GM18499 (cell line): ENCODE measurements around the gene AKR1C4.
"Not testable (repeated sequence)": the region's sequence is repeated elsewhere in the genome, so short reads cannot be mapped to it uniquely, and the experiment has no call there.

Source experiments
- ATAC-seq: cut with Tn5 transposase; IDR thresholded peaks from one replicate; pipeline ENCODE4 v1.9.1; 2021; ENCODE audit warnings: moderate number of reproducible peaks; ENCODE audit not compliant: insufficient read depth, unreplicated experiment

The AKR1C4 gene

DNA sequence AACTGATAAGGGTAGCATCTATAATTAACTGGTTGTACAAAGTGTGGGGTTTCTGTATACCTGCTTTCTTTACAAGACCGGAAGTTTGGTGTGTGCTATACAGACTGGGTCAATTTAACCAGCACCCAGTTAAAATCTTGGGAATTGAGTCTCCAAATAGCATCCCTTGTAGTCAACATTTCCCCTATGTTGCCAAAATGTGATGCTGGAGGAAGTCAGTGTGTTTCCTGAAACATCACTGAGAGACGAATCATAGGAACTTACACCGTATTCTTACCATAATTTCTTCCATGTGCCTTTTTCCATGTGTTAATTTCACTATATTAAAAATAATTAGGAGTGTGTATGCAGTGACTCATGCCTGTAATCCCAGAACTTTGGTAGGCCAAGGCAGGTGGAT lies 1.7 kb downstream of the AKR1C4 start:
- no peak for ATAC-seq

DNA sequence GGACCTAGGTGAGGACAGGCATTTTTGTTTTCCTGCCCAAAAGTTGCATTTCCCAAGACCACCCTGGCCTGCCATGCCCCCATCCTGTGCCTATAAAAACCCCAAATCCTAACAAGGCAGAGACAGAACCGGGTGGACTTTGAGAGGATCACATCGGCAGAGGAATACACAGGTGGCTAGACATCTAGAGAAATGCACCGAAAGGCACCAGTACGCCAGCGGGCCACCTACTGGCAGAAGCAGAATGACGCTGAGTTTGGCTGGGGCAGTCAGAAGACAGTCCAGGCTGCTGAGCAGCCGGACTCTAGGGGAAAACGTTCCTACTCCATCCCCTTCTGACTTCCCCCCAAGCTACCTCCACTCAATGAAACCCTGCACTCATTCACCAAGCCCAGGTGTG lies 2.8 kb downstream of the AKR1C4 start:
- no peak for ATAC-seq

DNA sequence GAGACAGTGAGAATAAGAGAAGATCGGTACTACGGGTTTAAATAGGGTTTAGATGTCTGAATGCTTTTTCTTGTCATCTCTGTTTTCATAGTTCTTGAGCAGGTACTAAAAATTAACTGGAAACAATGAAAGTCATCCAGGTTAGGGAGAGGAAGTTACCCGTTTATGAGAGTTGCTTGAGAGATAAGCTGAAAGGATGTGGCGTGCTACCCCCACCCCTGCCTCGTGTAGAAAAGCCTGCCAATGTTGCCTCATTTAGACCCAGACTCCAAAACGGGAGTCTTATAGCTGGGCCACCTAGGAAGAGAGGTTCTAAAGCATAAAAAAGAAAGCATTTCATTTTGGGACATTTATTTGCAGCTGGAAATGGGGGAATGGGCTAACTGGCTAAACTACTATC lies 10.2 kb downstream of the AKR1C4 start:
- ATAC-seq: no peak

DNA sequence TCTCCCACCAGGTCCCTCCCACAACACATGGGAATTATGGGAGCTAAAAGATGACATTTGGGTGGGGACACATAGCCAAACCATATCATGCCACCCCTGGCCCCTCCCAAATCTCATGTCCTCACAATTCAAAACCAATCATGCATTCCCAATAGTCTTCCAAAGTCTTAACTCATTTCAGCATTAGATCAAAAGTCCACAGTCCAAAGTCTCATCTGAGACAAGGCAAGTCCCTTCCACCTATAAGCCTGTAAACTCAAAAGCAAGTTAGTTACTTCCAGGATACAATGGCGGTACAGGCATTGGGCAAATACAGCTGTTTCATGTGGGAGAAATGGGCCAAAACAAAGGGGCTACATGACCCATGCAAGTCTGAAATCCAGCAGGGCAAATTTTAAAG lies 13.1 kb downstream of the AKR1C4 start:
- not testable (repeated sequence) for ATAC-seq

DNA sequence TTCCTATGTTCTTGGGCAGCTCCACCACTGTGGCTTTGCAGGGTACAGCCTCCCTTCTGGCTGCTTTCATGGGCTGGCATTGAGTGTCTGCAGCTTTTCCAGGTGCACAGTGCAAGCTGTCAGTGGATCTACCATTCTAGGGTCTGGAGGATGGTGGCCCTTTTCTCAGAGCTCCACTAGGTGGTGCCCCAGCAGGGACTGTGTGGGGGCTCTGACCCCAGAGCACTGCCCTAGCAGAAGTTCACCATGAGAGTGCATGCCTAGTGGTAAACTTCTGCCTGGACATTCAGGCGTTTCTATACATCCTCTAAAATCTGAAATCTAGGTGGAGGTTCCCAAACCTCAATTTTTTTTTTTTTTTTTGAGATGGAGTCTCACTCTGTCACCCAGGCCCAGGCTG lies 13.6 kb downstream of the AKR1C4 start:
- not testable (repeated sequence) for ATAC-seq

DNA sequence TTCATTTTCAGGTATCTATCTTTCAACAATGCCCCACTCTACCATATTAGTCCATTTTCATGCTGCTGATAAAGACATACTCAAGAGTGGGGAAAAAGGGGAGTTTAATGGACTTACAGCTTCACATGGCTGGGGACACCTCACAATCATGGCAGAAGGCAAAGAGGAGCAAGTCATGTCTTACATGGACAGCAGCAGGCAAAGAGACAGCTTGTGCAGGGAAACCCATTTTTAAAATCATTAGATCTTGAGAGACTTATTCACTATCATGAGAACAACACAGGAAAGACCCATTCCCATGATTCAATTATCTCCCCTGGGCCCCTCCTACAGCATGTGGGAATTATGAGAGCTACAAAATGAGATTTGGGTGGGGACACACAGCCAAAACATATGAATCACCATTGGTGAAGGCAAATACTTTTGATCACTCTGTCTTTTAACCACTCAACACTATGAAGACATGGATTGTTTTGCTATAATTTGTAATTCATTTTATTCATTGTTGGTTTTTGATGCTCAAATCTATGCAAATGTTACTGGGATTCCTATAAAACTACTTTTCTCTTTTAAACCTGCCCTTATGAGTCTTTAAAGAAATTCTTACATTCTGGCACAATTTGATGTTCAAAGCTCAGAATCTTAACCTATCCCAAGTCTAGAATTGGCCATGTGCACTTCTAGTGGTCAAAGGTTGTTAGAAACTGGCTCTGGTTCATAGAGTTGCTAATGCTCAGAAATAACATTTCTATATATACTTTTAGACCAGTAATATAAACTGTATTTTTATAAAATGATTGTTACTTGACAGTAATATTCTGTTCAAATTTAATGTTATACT lies 15.3 kb downstream of the AKR1C4 start:
- no peak for ATAC-seq

DNA sequence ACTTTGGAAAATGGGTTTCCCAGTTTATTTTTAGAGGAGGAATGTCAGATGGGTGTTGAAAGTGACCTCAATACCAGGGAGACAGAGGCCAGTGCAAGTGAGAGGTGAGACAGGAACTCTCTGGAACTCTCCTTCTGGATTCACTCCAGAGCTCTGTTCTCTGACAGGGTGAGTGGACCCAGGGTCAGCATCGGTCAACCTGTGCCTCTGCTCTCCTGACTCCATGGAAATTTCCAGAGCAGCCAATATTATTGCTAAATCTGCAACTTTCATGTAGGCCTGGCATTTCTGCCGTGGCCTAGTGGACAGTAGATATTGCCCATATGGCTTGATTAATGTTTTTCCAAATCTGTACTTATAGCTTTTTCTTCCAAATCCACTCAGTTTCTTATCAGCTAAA lies 20.2 kb downstream of the AKR1C4 start:
- no peak for ATAC-seq

DNA sequence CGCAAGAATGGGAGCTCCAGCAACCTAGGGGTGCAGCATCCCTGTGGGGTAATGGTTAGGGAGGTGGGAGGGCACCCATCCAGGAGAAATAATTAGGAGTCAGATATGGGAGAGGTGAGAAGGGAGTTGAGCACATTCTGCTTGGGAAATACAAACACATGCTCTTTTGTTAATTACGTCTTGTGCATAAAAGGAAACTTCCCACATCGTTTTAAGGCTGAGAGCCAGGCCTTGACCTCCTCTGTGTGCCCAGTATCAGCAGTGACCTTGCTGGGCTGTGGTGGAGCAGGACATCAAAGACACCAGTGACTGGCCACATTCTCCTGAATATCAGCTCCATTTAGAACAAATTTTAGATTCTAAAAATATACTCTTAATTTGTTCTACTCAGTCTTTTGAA lies 22.6 kb downstream of the AKR1C4 start:
- ATAC-seq: no peak

DNA sequence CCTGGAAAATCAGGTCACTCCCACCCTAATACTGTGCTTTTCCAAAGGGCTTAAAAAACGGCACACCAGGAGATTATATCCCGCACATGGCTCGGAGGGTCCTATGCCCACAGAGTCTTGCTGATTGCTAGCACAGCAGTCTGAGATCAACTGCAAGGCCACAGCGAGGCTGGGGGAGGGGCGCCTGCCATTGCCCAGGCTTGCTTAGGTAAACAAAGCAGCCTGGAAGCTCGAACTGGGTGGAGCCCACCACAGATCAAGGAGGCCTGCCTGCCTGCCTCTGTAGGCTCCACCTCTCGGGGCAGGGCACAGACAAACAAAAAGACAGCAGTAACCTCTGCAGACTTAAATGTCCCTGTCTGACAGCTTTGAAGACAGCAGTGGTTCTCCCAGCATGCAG lies 26.3 kb downstream of the AKR1C4 start:
- not testable (repeated sequence) for ATAC-seq

DNA sequence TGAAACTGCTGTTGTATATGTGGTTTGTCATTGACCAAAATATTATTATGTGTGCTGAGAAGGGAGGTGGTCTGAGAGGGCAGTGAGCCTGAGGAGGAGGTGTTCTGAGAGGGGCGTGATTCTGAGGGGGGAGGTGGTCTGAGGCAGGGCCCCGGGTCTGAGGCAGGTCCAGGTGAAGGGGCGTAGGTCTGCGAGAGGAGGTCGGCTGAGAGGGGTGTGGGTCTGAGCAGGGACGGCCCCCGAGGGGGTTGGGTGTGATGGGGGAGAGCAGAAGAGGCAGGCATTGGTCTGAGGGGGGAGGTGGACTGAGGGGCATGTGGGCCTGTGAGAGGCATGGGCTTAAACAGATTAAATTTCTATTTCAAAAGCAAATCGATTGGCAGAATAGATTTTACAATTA lies 32.4 kb downstream of the AKR1C4 start:
- no peak for ATAC-seq

DNA sequence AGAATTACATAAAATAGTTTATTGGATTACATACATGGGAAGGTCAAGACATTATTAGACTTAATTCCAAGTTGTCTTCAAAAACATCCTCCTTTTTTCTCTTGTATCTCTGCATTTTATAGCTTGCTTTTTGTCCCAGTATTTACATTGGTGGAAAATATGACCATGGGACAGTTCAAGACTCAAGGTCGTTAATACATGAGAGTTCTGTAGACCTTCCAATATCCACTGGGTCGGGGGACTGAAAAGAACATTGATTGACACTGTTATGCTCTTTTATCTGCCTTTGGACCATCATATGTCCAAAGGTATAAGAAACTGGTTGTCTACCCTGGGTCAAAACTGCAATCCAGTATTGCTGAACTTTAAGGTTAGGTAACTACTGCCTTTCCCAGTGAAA lies 36.7 kb downstream of the AKR1C4 start:
- no peak for ATAC-seq

DNA sequence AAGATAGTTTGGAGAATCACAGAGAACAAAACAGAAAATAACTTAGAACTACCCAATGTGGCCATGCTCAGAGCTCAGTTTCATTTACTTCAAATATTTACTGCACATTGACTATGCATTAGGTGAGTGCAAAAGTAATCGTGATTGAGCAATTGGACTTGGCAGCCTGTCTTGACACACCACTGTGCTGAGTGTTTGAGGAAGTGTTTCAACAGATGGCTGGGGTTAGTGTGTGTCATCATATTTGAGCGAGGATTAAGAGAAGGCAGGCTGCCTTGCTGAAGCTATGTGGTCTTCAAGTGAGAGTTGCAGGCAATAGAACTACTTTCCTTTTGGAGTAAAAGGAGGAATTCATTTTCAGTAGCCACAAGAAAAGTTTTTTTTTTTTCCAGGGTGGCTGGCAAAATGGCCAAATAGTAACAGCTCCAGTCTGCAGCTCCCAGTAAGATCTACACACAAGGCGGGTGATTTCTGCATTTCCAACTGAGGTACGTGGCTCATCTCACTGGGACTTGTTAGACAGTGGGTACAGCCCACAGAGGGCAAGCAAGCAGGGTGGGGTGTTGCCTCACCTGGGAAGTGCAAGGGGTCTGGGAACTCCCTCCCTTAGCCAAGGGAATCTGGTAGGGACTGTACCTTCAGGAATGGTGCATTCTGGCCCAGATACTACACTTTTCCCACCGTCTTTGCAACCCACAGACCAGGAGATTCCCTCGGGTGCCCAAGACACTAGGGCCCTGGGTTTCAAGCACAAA lies 37.6 kb downstream of the AKR1C4 start:
- ATAC-seq: no peak

DNA sequence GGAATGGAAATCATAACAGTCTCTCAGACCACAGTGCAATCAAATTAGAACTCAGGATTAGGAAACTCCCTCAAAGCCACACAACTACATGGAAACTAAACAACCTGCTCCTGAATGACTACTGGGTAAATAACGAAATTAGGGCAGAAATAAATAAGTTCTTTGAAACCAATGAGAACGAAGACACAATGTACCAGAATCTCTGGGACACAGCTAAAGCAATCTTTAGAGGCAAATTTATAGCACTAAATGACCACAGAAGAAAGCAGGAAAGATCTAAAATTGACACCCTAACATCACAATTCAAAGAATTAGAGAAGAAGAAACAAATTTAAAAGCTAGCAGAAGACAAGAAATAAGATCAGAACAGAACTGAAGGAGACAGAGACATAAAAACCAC lies 40.9 kb downstream of the AKR1C4 start:
- ATAC-seq: not testable (repeated sequence)

DNA sequence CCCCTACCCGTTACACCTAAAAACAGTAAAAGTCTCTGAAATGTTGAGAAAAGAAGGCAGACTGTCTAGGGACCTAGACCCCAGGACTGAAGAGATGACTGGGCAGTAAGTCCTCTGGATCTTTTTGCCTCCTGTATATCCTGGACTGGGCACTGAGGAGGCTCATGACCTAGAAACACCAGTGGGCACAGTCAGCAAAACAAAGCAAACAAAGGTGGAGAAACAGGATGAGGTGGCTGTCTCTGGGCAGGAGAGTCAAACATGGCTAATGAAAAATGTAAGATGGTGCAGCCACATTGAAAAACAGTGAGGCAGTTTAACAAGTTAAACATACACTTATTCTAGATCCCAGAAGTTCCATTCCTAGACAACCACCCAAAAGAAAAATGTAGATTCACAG lies 45.9 kb downstream of the AKR1C4 start:
- ATAC-seq: no peak

DNA sequence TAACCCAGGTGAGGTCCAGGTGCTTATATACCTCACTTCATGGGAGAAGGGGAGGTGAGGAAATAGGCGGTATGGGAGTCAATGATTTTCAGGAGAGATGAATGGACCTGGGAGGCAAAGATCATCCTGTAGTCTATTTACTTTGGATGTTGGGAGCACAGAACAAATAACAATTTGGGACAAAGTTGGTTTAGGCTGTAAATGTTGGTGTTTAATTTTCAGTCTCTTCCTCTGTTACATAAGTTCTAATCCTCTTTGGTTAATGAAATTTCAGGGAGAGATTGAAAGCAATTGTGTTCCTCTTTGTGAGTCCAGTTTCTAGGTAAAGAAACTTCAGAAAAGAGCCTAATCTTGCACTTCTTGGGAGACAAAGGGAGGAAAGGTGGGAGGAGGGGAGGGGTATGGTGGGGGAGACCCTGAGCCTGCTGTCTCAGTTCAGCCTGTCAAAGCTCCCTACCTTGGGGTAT lies 46.9 kb downstream of the AKR1C4 start:
- ATAC-seq: no peak

DNA sequence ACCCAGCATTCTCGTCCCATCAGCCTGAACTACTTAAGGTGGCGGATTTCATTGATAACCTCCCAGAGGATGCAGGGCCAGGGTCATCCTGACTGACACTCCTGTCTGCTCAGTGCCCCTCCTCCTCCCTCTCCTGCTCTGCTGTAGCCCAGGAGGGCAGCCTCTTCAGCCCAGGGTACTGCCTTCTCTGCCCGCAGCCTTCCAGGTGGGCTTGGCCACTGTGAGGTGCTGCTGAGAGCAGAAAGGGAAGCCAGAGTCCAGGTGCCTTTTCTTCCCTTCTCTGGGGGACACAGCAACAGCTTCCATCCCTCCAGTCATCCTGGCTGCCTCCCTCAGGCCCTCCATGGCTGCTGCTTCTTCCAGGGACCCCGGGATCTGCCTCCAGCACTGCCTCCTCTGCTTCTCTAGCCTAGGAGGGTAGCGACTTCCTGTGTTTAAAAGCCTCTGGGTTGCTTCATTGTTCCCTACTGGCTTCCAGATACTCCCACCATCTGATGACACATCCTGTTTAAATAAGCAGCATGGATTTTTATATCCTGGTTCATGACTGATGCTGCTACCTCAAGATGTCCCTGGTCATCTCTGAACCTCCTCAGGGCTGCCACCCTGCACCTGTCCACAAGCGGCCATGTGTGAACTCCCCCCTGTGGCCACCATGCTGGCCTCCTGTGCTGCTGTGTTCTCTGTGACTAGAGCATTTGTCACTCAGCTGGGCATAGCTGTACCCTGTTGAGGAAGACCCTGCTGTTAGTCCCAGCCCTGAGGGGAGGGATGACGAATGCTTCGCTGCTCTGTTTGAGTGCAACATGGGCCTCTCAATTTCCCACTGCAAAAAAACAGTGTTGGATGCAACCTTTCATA lies 55.8 kb downstream of the AKR1C4 start:
- no peak for ATAC-seq

DNA sequence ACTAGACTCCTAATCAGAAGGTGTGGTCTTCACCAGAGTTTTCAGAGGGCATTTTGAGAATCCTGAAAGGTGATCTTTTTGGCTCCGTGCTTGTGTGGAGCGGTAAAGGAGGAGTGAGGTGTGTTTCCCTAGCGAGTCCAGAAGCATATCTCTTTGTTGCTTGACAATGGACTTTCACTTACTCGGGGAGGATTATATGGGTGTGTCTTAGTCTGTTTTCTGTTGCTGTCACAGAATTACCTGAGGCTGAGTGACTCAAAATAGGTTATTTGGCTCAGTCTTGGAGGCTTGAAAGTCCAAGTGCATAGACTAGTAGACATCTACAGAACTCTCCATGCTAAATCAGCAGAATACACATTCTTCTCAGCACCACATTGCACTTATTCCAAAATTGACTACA lies 57.9 kb downstream of the AKR1C4 start:
- no peak for ATAC-seq

DNA sequence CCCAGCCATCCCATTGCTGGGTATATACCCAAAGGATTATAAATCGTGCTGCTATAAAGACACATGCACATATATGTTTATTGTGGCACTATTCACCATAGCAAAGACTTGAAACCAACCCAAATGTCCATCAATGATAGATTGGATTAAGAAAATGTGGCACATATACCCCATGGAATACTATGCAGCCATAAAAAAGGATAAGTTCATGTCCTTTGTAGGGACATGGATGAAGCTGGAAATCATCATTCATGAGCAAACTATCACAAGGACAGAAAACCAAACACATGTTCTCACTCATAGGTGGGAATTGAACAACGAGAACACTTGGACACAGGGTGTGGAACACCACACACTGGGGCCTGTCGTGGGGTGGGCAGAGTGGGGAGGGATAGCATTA lies 61.1 kb downstream of the AKR1C4 start:
- not testable (repeated sequence) for ATAC-seq

DNA sequence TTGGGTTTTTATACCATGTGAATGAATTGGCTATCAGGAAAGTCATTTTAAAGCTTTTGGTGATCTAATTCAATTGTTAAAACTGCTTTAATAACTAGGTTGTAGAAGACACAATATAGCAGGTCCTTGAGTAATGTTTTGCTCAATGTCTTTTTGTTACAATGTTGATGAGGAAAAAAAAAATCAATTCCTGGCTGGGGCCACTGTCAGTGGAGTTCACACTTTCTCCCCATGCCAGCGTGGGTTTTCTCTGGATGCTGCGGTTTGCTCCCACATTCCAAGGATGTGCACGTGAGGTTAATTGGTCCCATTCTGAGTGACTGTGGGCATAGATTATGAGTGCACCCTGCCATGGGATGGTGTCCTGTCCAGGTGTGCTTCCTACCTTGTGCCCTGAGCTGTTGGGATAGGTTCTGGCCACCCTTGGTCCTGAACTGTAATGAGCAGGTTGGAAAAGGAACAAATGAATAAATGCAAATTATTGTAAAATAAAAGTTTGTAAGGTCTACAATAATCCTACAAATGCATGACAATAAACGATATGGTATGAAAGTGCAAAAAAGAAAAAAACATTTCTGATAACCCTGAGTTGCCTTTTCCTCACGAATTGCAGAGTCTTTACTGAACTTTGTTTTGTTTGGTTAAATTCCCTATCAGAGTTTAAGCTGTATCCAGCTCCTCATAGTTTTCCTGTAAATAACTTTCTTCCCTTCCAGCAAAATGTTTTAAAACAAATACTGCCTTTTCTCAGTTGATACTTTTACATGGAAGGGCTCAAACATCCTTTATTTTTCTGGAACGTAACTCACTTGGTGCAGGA lies 62.7 kb downstream of the AKR1C4 start:
- ATAC-seq: no peak
